H9 (cell line): ENCODE data around the gene ZNF25. TPM values are rescaled to one million over a fixed set of nuclear protein-coding genes. Genes with fewer than 3 reads are reported as not detected.

Experiments used
- DNase-seq: peaks from one replicate; pipeline ENCODE4 v3.0.0-alpha.2; 2017
- H2AFZ ChIP-seq: one replicate; pipeline ENCODE4 v1.6.1; 2013; ENCODE audit warnings: mild to moderate bottlenecking, low read length, control low read depth, moderate library complexity
- H2AK5ac ChIP-seq: 2 replicates; pipeline ENCODE4 v1.6.1; 2013; ENCODE audit warnings: low read length, control low read depth, mixed read lengths; ENCODE audit not compliant: insufficient read length
- H2BK120ac ChIP-seq: one replicate; pipeline ENCODE4 v1.6.1; 2013; ENCODE audit warnings: low read depth, mild to moderate bottlenecking, low read length, control low read depth, inconsistent platforms; ENCODE audit not compliant: poor library complexity, severe bottlenecking
- H2BK12ac ChIP-seq: 2 replicates; pipeline ENCODE4 v1.6.1; 2013; ENCODE audit warnings: low read length, control low read depth, mixed read lengths, low read depth; ENCODE audit not compliant: insufficient read length
- H2BK15ac ChIP-seq: 2 replicates; pipeline ENCODE4 v1.6.1; 2013; ENCODE audit warnings: low read depth, low read length, control low read depth
- H2BK20ac ChIP-seq: one replicate; pipeline ENCODE4 v1.6.1; 2013; ENCODE audit warnings: low read depth, mild to moderate bottlenecking, low read length, control low read depth, inconsistent platforms; ENCODE audit not compliant: poor library complexity, severe bottlenecking
- H2BK5ac ChIP-seq: 2 replicates; pipeline ENCODE4 v1.6.1; 2013; ENCODE audit warnings: low read length, control low read depth, mixed read lengths; ENCODE audit not compliant: insufficient read length
- H3K14ac ChIP-seq: 2 replicates; pipeline ENCODE4 v1.6.1; 2013; ENCODE audit warnings: low read length, control low read depth; ENCODE audit not compliant: insufficient read depth
- H3K18ac ChIP-seq: 2 replicates; pipeline ENCODE4 v1.6.1; 2013; ENCODE audit warnings: low read depth, mild to moderate bottlenecking, mixed read lengths, low read length, control low read depth; ENCODE audit not compliant: insufficient read length
- H3K23ac ChIP-seq: 2 replicates; pipeline ENCODE4 v1.6.1; 2013; ENCODE audit warnings: low read length, control low read depth, mixed read lengths, low read depth; ENCODE audit not compliant: insufficient read length
- H3K23me2 ChIP-seq: 2 replicates; pipeline ENCODE4 v1.6.1; 2013; ENCODE audit warnings: low read depth, mild to moderate bottlenecking, mixed read lengths, low read length, control low read depth; ENCODE audit not compliant: insufficient read length, poor library complexity, severe bottlenecking
- H3K27ac ChIP-seq: 2 replicates; pipeline ENCODE4 v1.5.1; 2013; ENCODE audit warnings: low read length, control low read depth, mixed read lengths, low read depth; ENCODE audit not compliant: insufficient read length
- H3K27me3 ChIP-seq: 2 replicates; pipeline ENCODE4 v1.6.1; 2013; ENCODE audit warnings: low read length, control low read depth, inconsistent platforms; ENCODE audit not compliant: insufficient read depth
- H3K4ac ChIP-seq: 2 replicates; pipeline ENCODE4 v1.6.1; 2013; ENCODE audit warnings: low read depth, mild to moderate bottlenecking, control low read depth, inconsistent platforms, low read length, moderate library complexity
- H3K4me1 ChIP-seq: 2 replicates; pipeline ENCODE4 v1.6.1; 2013; ENCODE audit warnings: low read length, control low read depth, inconsistent platforms; ENCODE audit not compliant: insufficient read depth
- H3K4me2 ChIP-seq: 2 replicates; pipeline ENCODE4 v1.6.1; 2013; ENCODE audit warnings: low read length, control low read depth, mixed read lengths; ENCODE audit not compliant: insufficient read length, insufficient read depth
- H3K56ac ChIP-seq: 2 replicates; pipeline ENCODE4 v1.6.1; 2013; ENCODE audit warnings: low read depth, mild to moderate bottlenecking, mixed read lengths, low read length, control low read depth; ENCODE audit not compliant: insufficient read length
- H3K79me1 ChIP-seq: 2 replicates; pipeline ENCODE4 v1.6.1; 2013; ENCODE audit warnings: low read depth, mild to moderate bottlenecking, moderate library complexity, low read length, control low read depth, inconsistent platforms; ENCODE audit not compliant: insufficient read depth, poor library complexity, severe bottlenecking
- H3K79me2 ChIP-seq: 2 replicates; pipeline ENCODE4 v1.6.1; 2013; ENCODE audit warnings: low read length, control low read depth, inconsistent platforms; ENCODE audit not compliant: insufficient read depth
- H3K9ac ChIP-seq: 2 replicates; pipeline ENCODE4 v1.6.1; 2013; ENCODE audit warnings: low read length, control low read depth, mixed read lengths; ENCODE audit not compliant: insufficient read length; ENCODE audit errors: extremely low read depth
- H3K9me3 ChIP-seq: one replicate; pipeline ENCODE4 v1.6.1; 2013; ENCODE audit warnings: low read depth, low read length, inconsistent platforms; ENCODE audit not compliant: control insufficient read depth
- H3T11ph ChIP-seq: one replicate; pipeline ENCODE4 v1.6.1; 2013; ENCODE audit warnings: mild to moderate bottlenecking, low read length, control low read depth, inconsistent platforms
- H4K20me1 ChIP-seq: one replicate; pipeline ENCODE4 v1.6.1; 2013; ENCODE audit not compliant: control insufficient read depth, insufficient read length, insufficient read depth
- H4K5ac ChIP-seq: 2 replicates; pipeline ENCODE4 v1.6.1; 2013; ENCODE audit warnings: low read depth, mild to moderate bottlenecking, mixed read lengths, low read length, control low read depth; ENCODE audit not compliant: insufficient read length
- H4K8ac ChIP-seq: replicated peaks from 2 replicates; pipeline ENCODE4 v1.6.1; 2013; ENCODE audit warnings: low read length, control low read depth, mixed read lengths, low read depth; ENCODE audit not compliant: insufficient read length
- H4K91ac ChIP-seq: 2 replicates; pipeline ENCODE4 v1.6.1; 2013; ENCODE audit warnings: low read depth, mild to moderate bottlenecking, moderate library complexity, mixed read lengths, low read length, control low read depth; ENCODE audit not compliant: insufficient read length
- H3K27ac Mint-ChIP-seq, 3 experiments: 2 replicates in 2 of 3; 3 replicates in 1 of 3; pipeline ENCODE4 v1.8.0; 2020 to 2021; ENCODE audit warnings: mixed read lengths in 3 of 3, mild to moderate bottlenecking in 1 of 3, moderate library complexity in 1 of 3
- H3K27me3 Mint-ChIP-seq: 2 replicates; pipeline ENCODE4 v1.8.0; 2021; ENCODE audit warnings: low read depth, mild to moderate bottlenecking, moderate library complexity, mixed read lengths
- H3K36me3 Mint-ChIP-seq, 3 experiments: 2 replicates in 2 of 3; 3 replicates in 1 of 3; pipeline ENCODE4 v1.8.0; 2020 to 2021; ENCODE audit warnings: low read depth in 3 of 3, mixed read lengths in 3 of 3; ENCODE audit not compliant: insufficient read depth in 1 of 3
- H3K4me1 Mint-ChIP-seq, 2 experiments: 2 replicates each; pipeline ENCODE4 v1.8.0; 2020; ENCODE audit warnings: mixed read lengths in 2 of 2
- H3K4me3 Mint-ChIP-seq, 2 experiments: 2 replicates in 1 of 2; 3 replicates in 1 of 2; pipeline ENCODE4 v1.8.0; 2020 to 2021; ENCODE audit warnings: mild to moderate bottlenecking in 2 of 2, mixed read lengths in 2 of 2, moderate library complexity in 1 of 2
- H3K9me3 Mint-ChIP-seq, 2 experiments: 2 replicates in 1 of 2; 3 replicates in 1 of 2; pipeline ENCODE4 v1.8.0; 2020; ENCODE audit warnings: mild to moderate bottlenecking in 2 of 2, mixed read lengths in 2 of 2, moderate library complexity in 1 of 2
- total RNA-seq: library from RNA; stranded (reverse); gene quantifications from 2 replicates; pipeline ENCODE4 v1.2.1, GENCODE V29; 2021
- TF ChIP-seq, protein P1 (sequence below): fragments of 200-600 bp; sonication (generic); conservative IDR thresholded peaks from 3 replicates; pipeline ENCODE4 v1.8.0; 2021; ENCODE audit warnings: antibody characterized with exemption, mild to moderate bottlenecking

ZNF25 gene
- total RNA-seq, 1 experiment from 2014 or later = 0.83 TPM

DNA sequence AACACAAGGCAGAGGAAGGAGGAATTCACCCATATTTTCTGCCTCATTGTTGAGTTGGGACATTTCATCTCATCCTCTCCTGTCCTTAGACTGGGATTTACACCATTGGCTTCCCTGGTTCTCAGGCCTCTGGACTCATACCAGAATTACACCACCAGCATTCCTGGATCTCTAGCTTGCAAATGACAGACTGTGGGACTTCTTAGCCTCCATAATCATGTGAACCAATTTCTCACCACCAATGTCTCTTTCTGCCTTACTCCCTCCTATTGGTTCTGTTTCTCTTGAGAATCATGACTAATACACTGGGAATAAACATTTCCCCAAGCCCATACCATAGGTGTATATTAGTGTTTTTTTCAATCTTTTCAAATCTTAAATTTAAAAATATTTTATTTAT lies 31.1 kb upstream of the ZNF25 start:
- H3K27ac ChIP-seq = no peak overlapping the region
- no peak overlapping the region for H2BK15ac ChIP-seq
- H3K9me3 ChIP-seq = no peaks in the 10 kb centered on the region
- H2BK5ac ChIP-seq = no peak overlapping the region
- H3K4ac ChIP-seq = no peak overlapping the region
- H4K91ac ChIP-seq = no peak overlapping the region
- no peak overlapping the region for H2AK5ac ChIP-seq
- no peak overlapping the region for H3K56ac ChIP-seq
- no peak overlapping the region for H4K5ac ChIP-seq
- Mint-ChIP-seq H3K36me3 (peaks cover 1 to 7% (median 1%) of the 10 kb centered on the region in 3 experiments; a peak in 5 of 7 replicates), H3K27me3 (peaks cover 2% of the 10 kb centered on the region), H3K9me3 (peaks cover 45 to 47% of the 10 kb centered on the region in 2 experiments), H3K4me1 (peaks cover 8 to 12% of the 10 kb centered on the region in 2 experiments), H3K27ac (no peak overlapping the region), H3K4me3 (no peak overlapping the region)
- H2AFZ ChIP-seq = no peak overlapping the region
- no peak overlapping the region for H2BK20ac ChIP-seq
- no peak overlapping the region for H2BK12ac ChIP-seq
- no peak for DNase-seq
- no peak overlapping the region for H3K4me2 ChIP-seq
- no peaks in the 10 kb centered on the region for H3K4me1 ChIP-seq
- no peak overlapping the region for H3K18ac ChIP-seq
- H3K14ac ChIP-seq = no peak overlapping the region
- H3K27me3 ChIP-seq = no peaks in the 10 kb centered on the region
- H3K79me2 ChIP-seq = peaks cover 2% of the 10 kb centered on the region; the same call in 1 of the 2 replicates
- H4K20me1 ChIP-seq = no peaks in the 10 kb centered on the region
- H3K23me2 ChIP-seq = no peaks in the 10 kb centered on the region
- no peaks in the 10 kb centered on the region for H3K79me1 ChIP-seq
- TF ChIP-seq, protein P1, sequence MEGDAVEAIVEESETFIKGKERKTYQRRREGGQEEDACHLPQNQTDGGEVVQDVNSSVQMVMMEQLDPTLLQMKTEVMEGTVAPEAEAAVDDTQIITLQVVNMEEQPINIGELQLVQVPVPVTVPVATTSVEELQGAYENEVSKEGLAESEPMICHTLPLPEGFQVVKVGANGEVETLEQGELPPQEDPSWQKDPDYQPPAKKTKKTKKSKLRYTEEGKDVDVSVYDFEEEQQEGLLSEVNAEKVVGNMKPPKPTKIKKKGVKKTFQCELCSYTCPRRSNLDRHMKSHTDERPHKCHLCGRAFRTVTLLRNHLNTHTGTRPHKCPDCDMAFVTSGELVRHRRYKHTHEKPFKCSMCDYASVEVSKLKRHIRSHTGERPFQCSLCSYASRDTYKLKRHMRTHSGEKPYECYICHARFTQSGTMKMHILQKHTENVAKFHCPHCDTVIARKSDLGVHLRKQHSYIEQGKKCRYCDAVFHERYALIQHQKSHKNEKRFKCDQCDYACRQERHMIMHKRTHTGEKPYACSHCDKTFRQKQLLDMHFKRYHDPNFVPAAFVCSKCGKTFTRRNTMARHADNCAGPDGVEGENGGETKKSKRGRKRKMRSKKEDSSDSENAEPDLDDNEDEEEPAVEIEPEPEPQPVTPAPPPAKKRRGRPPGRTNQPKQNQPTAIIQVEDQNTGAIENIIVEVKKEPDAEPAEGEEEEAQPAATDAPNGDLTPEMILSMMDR = no peak
- no peak overlapping the region for H3K9ac ChIP-seq
- H2BK120ac ChIP-seq = no peak overlapping the region
- no peak overlapping the region for H3K23ac ChIP-seq
- no peak overlapping the region for H3T11ph ChIP-seq
- no peak overlapping the region for H4K8ac ChIP-seq
